Fibroblast of villous mesenchyme (primary cell): ENCODE results near the gene TMEM60. TPM values are rescaled to one million over a fixed set of nuclear protein-coding genes. Genes with fewer than 3 reads are reported as not detected.

ENCODE experiments used
- DNase-seq: peaks from one replicate; pipeline ENCODE4 v3.0.0-alpha.2; 2010; ENCODE audit warnings: low read depth
- H3K4me3 ChIP-seq: 2 replicates; pipeline ENCODE4 v1.5.1; 2011; ENCODE audit warnings: low read depth, mild to moderate bottlenecking, low read length
- total RNA-seq: library from RNA; depleted of rRNA; stranded (reverse); fragments of >200 nt; gene quantifications from 2 replicates; pipeline ENCODE4 v1.2.3, GENCODE V29; 2012
- TF ChIP-seq, protein P1 (sequence below): IDR thresholded peaks from 2 replicates; pipeline ENCODE4 v1.5.1; 2012; ENCODE audit warnings: low read depth, mild to moderate bottlenecking, low read length; ENCODE audit not compliant: insufficient read depth

TMEM60 gene
- total RNA-seq, 1 donor = 30.2 TPM

DNA sequence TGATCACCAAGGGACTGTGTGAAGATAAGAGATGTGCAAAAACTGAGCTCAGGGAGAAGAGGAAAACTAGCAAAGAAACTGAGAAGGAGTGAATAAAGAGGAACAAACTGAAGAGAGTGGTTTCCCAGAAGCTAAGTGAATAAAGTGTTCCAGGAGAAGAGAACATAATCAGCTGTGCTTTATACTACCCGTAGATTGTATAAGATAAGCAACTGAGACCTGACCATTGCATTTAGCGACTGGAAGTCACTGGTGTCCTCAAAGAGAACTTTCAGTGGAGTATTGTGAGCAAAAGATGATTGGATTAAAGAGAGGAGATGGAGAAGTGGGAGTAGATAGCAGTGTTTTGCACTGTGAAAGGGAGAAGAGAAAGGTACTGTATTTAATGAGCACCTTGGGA lies 14.9 kb upstream of the TMEM60 start:
- no peak overlapping the region for H3K4me3 ChIP-seq
- TF ChIP-seq, protein P1, sequence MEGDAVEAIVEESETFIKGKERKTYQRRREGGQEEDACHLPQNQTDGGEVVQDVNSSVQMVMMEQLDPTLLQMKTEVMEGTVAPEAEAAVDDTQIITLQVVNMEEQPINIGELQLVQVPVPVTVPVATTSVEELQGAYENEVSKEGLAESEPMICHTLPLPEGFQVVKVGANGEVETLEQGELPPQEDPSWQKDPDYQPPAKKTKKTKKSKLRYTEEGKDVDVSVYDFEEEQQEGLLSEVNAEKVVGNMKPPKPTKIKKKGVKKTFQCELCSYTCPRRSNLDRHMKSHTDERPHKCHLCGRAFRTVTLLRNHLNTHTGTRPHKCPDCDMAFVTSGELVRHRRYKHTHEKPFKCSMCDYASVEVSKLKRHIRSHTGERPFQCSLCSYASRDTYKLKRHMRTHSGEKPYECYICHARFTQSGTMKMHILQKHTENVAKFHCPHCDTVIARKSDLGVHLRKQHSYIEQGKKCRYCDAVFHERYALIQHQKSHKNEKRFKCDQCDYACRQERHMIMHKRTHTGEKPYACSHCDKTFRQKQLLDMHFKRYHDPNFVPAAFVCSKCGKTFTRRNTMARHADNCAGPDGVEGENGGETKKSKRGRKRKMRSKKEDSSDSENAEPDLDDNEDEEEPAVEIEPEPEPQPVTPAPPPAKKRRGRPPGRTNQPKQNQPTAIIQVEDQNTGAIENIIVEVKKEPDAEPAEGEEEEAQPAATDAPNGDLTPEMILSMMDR = no peak
- DNase-seq = no peak

DNA sequence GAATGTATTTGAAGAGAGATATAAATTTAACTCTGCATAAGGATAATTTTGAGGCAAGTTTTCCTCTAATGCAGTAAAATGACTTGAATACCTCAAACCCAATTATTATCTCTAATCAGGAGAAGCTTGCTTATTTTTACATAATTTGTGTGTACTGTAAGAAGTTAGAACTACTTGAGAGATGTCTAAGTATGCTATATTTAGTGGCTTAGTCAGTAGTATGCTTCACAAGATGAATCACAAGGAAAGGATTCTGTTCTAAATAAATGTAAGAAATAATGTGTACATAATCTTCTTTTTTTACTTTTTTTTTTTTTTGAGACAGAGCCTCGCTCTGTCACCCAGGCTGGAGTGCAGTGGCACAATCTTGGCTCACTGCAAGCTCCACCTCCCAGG lies 14.1 kb upstream of the TMEM60 start:
- peak; percentile 65 for DNase-seq
- no peak overlapping the region for H3K4me3 ChIP-seq
- TF ChIP-seq, protein P1 = no peak

DNA sequence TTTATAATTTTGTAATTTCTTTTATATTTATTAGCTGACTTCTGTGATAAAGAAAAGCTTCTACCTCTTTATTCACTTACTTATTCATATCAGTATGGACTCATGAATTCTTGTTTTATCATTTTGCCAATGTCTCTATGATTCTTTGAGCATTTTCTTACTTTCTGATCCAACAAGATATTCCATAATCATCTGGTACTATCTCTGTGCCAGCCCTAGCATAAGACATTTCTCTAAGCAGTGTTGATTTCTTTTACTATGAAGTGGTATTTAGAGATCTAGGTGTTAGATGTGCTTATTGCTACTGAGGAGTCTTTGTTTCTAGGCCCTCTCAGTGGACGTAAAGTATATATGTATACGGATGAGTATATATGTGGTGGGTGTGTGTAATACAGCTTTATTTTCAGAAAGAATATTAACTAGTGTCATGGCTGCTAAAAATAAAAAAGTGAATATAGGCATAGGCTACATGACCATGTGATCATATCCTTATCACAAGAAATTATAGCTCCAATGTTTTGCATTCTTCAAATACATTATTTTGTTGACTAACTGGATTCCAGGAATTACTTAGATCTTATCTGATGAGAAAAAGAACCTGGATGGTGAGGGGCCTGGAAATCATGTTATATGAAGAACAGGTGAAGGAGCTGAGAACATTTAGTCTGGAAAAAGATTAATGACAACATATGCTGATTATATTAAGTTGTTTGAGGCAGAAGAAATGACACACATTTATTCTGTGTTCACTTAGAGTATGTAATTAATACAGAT lies 13.5 kb upstream of the TMEM60 start:
- DNase-seq = no peak
- no peak overlapping the region for H3K4me3 ChIP-seq
- TF ChIP-seq, protein P1 = no peak

DNA sequence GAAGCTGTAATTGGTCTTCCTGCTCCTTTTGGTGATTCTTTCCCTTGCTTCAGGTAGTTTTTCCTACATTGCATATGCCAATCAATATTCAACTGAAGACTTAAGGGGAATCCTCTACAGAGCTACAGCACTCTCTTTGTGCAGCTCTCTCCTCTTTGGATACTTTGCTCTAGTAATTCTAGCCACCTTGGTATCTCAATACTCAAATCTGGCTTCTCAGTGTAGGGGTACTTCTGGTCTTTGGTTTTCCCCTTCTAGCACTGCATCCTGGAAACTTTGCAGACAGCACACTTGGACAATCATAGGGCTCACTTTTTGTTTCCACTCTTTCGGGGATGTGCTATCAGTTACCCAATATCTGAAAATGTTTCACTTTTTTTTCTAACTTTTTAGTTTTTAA lies 10.3 kb upstream of the TMEM60 start:
- TF ChIP-seq, protein P1 = no peak
- no peak overlapping the region for H3K4me3 ChIP-seq
- no peak for DNase-seq

DNA sequence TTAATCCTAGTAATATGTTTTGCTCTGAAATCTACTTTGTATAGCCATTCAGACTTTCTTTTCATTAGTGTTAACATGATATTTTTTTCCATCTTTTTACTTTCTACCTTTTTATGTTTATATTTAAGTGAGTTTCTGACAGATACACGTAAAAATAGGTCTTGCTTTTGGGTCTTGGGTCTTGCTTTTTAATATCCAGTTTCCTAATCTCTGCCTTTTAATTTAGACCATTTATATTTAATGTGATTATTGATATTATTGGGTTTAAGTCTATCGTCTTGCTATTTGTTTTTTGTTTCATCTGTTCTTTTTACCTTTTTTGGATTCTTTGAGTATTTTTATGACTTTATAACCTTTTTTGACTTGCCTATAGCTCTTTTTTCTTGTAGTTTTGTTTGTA lies 8.2 kb upstream of the TMEM60 start:
- TF ChIP-seq, protein P1 = no peak
- no peak for DNase-seq
- H3K4me3 ChIP-seq = no peak overlapping the region

DNA sequence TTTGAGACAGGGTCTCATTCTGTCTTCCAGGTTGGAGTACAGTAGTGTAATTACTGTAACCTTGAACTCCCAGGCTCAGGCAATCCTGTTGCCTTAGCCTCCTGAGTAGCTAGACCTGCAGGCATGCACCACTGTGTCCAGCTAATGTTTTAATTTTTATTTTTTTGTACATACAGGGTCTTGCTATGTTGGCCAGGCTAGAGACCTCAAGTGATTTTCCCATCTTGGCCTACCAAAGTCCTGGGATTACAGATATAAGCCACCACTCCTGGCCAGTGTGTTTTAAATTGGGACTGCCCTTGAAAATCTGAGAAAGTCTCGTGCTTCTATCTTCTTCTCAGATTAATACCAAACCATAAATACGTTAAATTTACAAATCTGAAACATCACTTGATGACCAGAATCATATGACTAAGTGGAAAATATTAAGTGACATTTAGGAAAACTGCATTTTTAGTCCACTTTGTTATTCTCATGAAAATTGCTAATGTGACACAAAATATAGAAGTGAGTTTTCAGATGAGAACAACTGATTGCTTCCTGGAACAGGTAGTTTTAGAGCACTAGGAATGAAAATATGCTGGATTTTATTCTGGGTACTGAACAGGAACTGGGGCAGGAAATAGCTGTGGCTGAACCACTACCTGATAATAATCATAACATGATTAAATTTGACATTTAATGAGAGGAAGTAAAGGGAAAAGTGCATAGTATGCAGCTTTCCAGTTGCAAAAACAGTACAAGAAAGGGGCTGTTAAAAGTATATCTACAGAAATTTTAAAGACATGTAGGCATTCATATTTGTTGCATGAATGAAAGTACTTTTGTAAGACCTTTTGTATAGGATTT lies 4.5 kb upstream of the TMEM60 start:
- no peak overlapping the region for H3K4me3 ChIP-seq
- TF ChIP-seq, protein P1 = no peak
- DNase-seq = peak; percentile 66
